K562 (cell line): ENCODE measurements around the gene CHGA. TPM values are rescaled to one million over a fixed set of nuclear protein-coding genes. Genes with fewer than 3 reads are reported as not detected.

Source experiments
- DEAF1 ChIP-seq: fragments of 450-650 bp; formaldehyde crosslinking; IDR thresholded peaks from 2 replicates; pipeline ENCODE4 v1.4.0; 2020; ENCODE audit warnings: mild to moderate bottlenecking, moderate library complexity
- FOXP1 ChIP-seq: sonication (generic); formaldehyde crosslinking; IDR thresholded peaks from 2 replicates; pipeline ENCODE4 v1.8.0; 2022; ENCODE audit warnings: mild to moderate bottlenecking, missing genetic modification reagents
- HNRNPL ChIP-seq: fragments of 200-400 bp; formaldehyde crosslinking; IDR thresholded peaks from 2 replicates; pipeline ENCODE4 v1.6.1; 2017; ENCODE audit warnings: low read depth, mild to moderate bottlenecking, low read length
- SAFB ChIP-seq: fragments of 200-400 bp; formaldehyde crosslinking; IDR thresholded peaks from 2 replicates; pipeline ENCODE4 v1.6.1; 2017; ENCODE audit warnings: low read depth, low read length, borderline replicate concordance
- TFAP4 ChIP-seq: sonication (generic); formaldehyde crosslinking; IDR thresholded peaks from 2 replicates; pipeline ENCODE4 v1.8.0; 2022; ENCODE audit warnings: missing genetic modification reagents, mild to moderate bottlenecking, moderate library complexity, borderline replicate concordance
- ZBTB43 ChIP-seq: sonication (generic); formaldehyde crosslinking; IDR thresholded peaks from 2 replicates; pipeline ENCODE4 v1.8.0; 2023; ENCODE audit warnings: mild to moderate bottlenecking, missing genetic modification reagents
- ZNF239 ChIP-seq: fragments of 250-450 bp; sonication (Bioruptor Pico); IDR thresholded peaks from 2 replicates; pipeline ENCODE4 v1.4.0; 2020; ENCODE audit warnings: mild to moderate bottlenecking
- polyA plus RNA-seq, 8 experiments: library from polyadenylated mRNA; depleted of rRNA in 4 of 8; stranded (reverse) in 5 of 8; unstranded in 3 of 8; fragments of >200 nt; fragmentation: Nextera tagmentation in 2 of 8; fragmentation: Illumina TruSeq in 1 of 8; extraction: Ambion mirVana in 2 of 8; extraction: Trizol in 1 of 8; gene quantifications; 2 replicates each; pipeline versions ENCODE4 v1.2.1 to v1.2.3, GENCODE V29; 2011 to 2014; ENCODE audit warnings: inconsistent platforms in 1 of 8, missing spikeins in 1 of 8
- total RNA-seq, 7 experiments: library from RNA; depleted of rRNA in 6 of 7; stranded (reverse); fragments of >200 nt in 6 of 7; fragmentation: Illumina TruSeq in 2 of 7; extraction: Trizol in 2 of 7; gene quantifications; 2 replicates each; pipeline versions ENCODE4 v1.2.1 to v1.2.3, GENCODE V29; 2011 to 2021; ENCODE audit warnings: low replicate concordance in 1 of 7
- TF ChIP-seq, protein P1 (sequence below), 2 experiments: fragments of 450-650 bp; conservative IDR thresholded peaks; 2 replicates each; pipeline ENCODE4 v1.6.1; 2017; ENCODE audit warnings: mild to moderate bottlenecking in 2 of 2, moderate library complexity in 2 of 2
- TF ChIP-seq, protein P2 (sequence below): fragments of 250-450 bp; sonication (Bioruptor Pico); IDR thresholded peaks from 2 replicates; pipeline ENCODE4 v1.6.1; 2021; ENCODE audit warnings: mild to moderate bottlenecking

Gene CHGA
- total and polyA plus RNA-seq, 9 of the 15 experiments (the other 6 are each of a cell fraction or from before 2014, with no cell fraction given), result not detected

GRCh38 chr14:92951912-92952471 is 29.0 kb downstream of the CHGA start (continued):
- TF ChIP-seq DEAF1 (peak; percentile 41; the same call in 1 of the 2 replicates), SAFB (no peak), ZNF239 (CRISPR knock-in tag) (no peak), ZBTB43 (CRISPR knock-in tag) (no peak), TFAP4 (peak; percentile 38; the same call in 1 of the 2 replicates), FOXP1 (no peak), HNRNPL (no peak)
- TF ChIP-seq, protein P1, sequence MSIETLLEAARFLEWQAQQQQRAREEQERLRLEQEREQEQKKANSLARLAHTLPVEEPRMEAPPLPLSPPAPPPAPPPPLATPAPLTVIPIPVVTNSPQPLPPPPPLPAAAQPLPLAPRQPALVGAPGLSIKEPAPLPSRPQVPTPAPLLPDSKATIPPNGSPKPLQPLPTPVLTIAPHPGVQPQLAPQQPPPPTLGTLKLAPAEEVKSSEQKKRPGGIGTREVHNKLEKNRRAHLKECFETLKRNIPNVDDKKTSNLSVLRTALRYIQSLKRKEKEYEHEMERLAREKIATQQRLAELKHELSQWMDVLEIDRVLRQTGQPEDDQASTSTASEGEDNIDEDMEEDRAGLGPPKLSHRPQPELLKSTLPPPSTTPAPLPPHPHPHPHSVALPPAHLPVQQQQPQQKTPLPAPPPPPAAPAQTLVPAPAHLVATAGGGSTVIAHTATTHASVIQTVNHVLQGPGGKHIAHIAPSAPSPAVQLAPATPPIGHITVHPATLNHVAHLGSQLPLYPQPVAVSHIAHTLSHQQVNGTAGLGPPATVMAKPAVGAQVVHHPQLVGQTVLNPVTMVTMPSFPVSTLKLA (conservative IDR thresholded peaks at IDR 0.05), result peak in 1 of 2 experiments; percentile 53; a peak in 2 of 4 replicates
- TF ChIP-seq, protein P2, sequence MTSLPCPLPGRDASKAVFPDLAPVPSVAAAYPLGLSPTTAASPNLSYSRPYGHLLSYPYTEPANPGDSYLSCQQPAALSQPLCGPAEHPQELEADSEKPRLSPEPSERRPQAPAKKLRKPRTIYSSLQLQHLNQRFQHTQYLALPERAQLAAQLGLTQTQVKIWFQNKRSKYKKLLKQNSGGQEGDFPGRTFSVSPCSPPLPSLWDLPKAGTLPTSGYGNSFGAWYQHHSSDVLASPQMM, result no peak
